HG03439 (cell line): ENCODE measurements around the gene GEMIN4.
"Not testable (repeated sequence)": the region's sequence is repeated elsewhere in the genome, so short reads cannot be mapped to it uniquely, and the experiment has no call there.

Experiments used
- ATAC-seq: cut with Tn5 transposase; IDR thresholded peaks from one replicate; pipeline ENCODE4 v1.9.1; 2021; ENCODE audit warnings: mild to moderate bottlenecking, moderate library complexity; ENCODE audit not compliant: unreplicated experiment

GEMIN4 gene

GRCh38 chr17:752002-752619, at the start of gene GEMIN4:
TSS of gene GEMIN4 (minus strand) at chr17:752264. CDS start at chr17:752142, 122 bp downstream.
- ATAC-seq: peak; percentile 82

- ATAC-seq: no peak
These were observed 49.6 kb upstream of the GEMIN4 start for GRCh38 chr17:801660-802059.

- ATAC-seq: no peak
These were observed 48.6 kb upstream of the GEMIN4 start for GRCh38 chr17:800446-801242.

GRCh38 chr17:799261-799660, 47.2 kb upstream of the GEMIN4 start:
- ATAC-seq: no peak

GRCh38 chr17:798246-798645, 46.2 kb upstream of the GEMIN4 start:
- no peak for ATAC-seq

- no peak for ATAC-seq
These were observed 45.3 kb upstream of the GEMIN4 start for GRCh38 chr17:797236-797840.

GRCh38 chr17:796609-797008, 44.5 kb upstream of the GEMIN4 start:
- ATAC-seq: no peak

DNA sequence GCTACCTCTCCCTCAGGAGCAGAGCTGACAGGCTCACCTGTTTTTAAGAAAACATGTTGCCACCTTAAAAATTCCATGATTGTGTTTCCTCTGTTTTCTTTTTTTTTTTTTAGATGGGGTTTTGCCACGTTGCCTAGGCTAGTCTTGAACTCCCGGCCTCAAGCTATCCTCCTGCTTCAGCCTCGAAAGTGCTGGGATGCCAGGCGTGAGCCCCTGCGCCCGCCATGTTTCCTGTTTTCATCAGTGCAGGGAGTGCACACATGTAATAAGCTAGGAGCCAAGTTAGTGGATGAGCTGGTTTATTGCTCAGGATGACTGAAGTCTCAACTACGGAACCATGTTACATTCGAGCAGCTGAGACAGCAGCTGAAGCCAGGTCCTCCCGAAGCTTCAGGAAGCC, 43.7 kb upstream of the GEMIN4 start:
- ATAC-seq: no peak

DNA sequence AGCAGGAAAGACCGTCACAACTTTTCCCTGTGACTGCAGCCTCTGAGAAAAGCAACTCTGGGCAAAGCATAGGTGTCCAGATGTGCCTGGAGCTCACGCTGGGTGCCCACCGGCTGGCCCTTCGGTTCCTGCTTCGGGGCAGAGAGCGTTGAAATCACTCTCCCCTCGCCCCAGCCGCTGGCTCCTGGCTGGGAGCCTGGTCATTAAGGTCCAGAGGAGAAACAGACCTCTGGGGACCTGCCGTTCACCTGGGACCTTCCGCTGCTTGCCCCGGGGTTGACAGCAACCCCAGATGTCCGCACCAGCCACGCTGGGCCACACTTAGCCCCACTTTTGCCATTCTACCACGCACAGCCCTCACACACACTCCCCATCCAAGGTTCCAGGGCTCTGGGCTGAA, 43.2 kb upstream of the GEMIN4 start:
- no peak for ATAC-seq

DNA sequence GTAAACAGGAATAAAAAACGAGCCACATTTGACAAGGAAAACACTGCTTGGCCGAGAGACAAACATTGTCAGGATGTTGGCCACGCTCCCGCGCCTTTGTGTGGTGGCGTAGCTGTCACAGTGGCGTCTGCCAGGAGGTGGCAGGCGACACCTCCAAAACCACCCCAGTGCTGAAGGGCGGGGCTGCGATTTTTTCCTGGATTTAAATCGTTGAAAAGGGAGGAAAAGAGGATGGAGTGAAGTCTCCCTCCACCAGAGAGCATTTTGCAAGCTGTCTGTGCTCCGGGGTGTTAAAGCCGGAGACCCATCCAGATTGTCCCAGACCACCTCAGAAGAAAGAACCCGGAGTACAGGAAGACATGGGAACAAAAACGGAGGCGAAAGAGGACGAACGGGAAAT, 42.8 kb upstream of the GEMIN4 start:
- ATAC-seq: no peak

GRCh38 chr17:792277-792676, 40.2 kb upstream of the GEMIN4 start:
- no peak for ATAC-seq

DNA sequence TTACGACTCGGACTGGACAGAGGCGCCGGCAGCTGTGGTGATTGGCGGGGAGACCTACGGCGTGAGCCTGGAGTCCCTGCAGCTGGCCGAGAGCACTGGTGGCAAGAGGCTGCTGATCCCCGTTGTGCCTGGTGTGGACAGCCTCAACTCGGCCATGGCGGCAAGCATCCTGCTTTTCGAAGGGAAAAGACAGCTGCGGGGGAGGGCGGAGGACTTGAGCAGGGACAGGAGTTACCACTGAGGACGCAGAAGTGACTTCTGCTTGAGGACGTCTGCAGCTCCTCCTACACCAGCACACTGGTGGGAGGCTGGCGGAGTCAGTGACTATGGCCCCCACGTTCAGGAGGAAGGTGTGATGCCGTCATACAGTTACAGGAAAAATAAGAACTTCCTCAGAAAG, 39.8 kb upstream of the GEMIN4 start:
- ATAC-seq: no peak

GRCh38 chr17:790874-791247, 38.8 kb upstream of the GEMIN4 start:
- ATAC-seq: not testable (repeated sequence)

DNA sequence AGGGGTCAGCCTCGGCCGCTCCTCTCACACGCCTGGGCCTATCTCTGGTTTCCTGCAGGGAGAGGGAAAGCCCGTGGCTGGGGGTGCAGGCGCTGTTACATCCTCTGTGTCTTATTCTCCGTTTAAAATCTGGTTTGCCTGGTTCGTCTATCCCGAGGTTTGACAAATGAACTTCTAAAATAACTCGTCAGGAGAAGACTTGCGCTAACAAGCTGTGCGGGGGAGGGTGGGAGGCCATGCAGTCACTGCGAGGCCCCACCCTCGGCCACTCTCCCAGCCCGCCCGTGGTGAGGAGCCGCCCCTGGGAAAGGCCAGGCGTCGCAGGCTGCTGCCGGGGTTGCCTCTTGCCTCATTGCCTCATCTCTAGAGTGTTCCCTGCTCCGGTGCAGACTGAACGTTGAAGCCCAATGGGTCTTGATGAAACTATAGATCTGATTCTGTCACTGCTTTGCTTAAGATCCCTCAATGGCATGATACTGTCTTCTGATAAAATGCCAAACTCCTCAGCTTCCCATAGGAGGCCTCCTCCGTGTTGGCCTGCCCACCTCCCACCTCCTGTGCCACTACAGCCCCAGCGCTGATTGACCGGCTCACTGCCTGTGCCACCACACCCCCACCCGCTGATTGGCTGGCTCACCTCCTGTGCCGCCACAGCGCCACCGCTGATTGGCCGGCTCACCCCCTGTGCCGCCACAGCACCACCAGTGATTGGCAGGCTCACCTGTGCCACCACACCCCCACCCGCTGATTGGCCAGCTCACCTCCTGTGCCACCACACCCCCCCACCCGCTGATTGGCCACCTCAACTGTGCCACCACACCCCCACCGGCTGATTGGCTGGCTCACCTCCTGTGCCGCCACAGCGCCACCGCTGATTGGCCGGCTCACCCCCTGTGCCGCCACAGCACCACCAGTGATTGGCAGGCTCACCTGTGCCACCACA, 38.1 kb upstream of the GEMIN4 start:
- not testable (repeated sequence) for ATAC-seq

GRCh38 chr17:789160-789840, 37.2 kb upstream of the GEMIN4 start:
- no peak for ATAC-seq

- ATAC-seq: no peak
These were observed 36.5 kb upstream of the GEMIN4 start for GRCh38 chr17:788551-788950.

DNA sequence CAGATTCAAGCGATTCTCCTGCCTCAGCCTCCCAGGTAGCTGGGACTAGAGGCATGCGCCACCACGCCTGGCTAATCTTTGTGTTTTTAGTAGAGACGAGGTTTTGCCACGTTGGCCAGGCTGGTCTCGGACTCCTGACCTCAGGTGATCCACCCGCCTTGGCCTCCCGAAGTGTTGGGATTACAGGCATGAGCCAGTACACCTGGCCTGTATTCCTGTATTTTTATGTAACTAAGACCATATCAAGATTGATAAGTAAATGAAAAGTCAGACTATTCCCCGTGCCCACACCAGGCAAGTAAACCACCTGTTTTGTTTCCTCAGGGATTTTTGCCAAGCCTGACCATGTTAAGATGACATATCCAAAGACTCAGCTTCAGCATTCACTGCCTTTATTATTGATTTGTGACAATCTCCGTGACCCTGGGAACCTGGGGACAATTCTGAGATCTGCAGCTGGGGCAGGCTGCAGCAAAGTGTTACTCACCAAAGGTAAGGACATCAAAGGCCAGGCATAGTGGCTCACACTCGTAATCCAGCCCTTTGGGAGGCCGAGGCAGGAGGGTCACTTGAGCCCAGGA, 35.7 kb upstream of the GEMIN4 start:
- no peak for ATAC-seq

GRCh38 chr17:785901-786300, 33.8 kb upstream of the GEMIN4 start:
- ATAC-seq: not testable (repeated sequence)

- ATAC-seq: no peak
These were observed 32.1 kb upstream of the GEMIN4 start for GRCh38 chr17:784143-784542.
